Measurements from ENCODE around the gene DTNA. TPM values are rescaled to one million over a fixed set of nuclear protein-coding genes. Genes with fewer than 3 reads are reported as not detected.
A peak's percentile ranks its signal among the peaks of the same experiment; 100 is the strongest.
"Not testable (repeated sequence)": the region's sequence is repeated elsewhere in the genome, so short reads cannot be mapped to it uniquely, and the experiment has no call there.

The DTNA gene
- total and polyA plus RNA-seq, 2 donors from 2014 or later, result 6.2 to 22.3 TPM

DNA sequence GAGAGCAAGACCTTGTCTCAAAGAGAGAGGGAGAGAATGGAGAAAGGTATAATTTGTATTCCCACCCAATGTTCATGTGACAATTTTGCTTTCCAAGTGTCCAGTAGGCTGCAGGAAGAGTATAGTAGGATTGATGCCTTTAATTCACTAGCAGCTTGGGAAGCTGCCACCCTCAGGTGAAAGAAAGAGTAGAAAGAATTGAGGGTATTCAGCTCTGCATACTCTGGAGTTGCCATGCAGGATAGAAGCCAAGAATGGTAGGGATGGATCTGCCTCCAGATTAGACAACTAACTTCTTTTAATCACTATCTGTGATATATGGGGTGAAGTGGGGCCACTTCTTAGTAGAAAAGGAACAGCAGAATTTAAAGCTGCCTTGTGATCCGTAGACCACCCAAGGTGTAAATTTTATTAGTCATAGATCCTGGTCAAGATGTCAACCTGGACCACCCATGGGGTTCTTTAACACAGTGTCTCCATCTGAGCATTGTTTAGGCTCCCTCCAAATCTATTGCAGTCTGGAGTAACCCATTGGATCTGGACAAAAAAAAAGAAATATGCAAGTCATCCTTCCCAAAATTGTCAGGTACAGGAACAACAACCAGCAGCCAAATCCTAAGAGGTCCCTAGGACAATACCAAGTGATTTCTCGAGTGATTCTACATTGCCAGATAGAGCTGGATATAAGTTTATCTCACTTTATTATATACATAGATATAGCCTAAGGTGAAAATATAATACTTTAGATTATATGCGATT, 33.1 kb upstream of the DTNA start:
- no peaks in the 10 kb centered on the region for H3K36me3 ChIP-seq (ENCODE audit: control insufficient read depth in 2 of 3, insufficient read depth in 3 of 3, low read length in 3 of 3)
- FAIRE-seq (no peak), DNase-seq (no peak)
- no peaks in the 10 kb centered on the region for H3K9me3 ChIP-seq (ENCODE audit: control insufficient read depth in 2 of 3, insufficient read depth in 1 of 3, low read length in 3 of 3)
- TF ChIP-seq CTCF (IDR thresholded peaks at IDR 0.05; ENCODE audit: borderline replicate concordance, extremely low read depth, insufficient read depth), result no peak
- H3K4me3 ChIP-seq (ENCODE audit: low read length in 3 of 3), result no peak overlapping the region
- no peak overlapping the region for H3K27ac ChIP-seq (ENCODE audit: low read depth in 2 of 2, low read length in 2 of 2)
- no peaks in the 10 kb centered on the region for H3K4me1 ChIP-seq (ENCODE audit: control insufficient read depth in 2 of 3, insufficient read depth in 2 of 3, low read depth in 1 of 3, low read length in 3 of 3)
- intact Hi-C loops (cut with DNase I), result no loop called here
- H3K27me3 ChIP-seq (ENCODE audit: control insufficient read depth, insufficient read depth, low read length), result no peaks in the 10 kb centered on the region
- no peak overlapping the region for H3K9ac ChIP-seq (ENCODE audit: low read length in 3 of 3)

DNA sequence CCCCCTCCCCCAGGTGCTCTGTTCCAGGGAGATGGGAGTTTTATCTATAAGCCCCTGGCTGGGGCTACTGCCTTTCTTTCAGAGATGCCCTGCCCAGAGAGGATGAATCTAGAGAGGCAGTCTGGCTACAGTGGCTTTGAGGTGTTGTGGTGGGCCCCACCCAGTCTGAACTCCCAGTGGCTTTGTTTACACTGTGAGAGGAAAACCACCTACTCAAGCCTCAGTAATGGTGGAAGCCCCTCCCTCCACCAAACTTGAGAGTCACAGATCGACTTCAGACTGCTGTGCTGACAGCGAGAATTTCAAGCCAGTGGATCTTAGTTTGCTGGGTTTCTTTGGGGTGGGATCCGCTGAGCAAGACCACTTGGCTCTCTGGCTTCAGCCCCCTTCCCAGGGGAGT, 20.3 kb upstream of the DTNA start:
- not testable (repeated sequence) for H3K4me1 ChIP-seq (ENCODE audit: control insufficient read depth in 2 of 3, insufficient read depth in 2 of 3, low read depth in 1 of 3, low read length in 3 of 3)

GRCh38 chr18:34691614-34692013, 18.5 kb upstream of the DTNA start:
- no peak for TF ChIP-seq CTCF (IDR thresholded peaks at IDR 0.05; ENCODE audit: borderline replicate concordance, extremely low read depth, insufficient read depth)
- Histone ChIP-seq H3K4me3 (ENCODE audit: low read length in 3 of 3) (no peak overlapping the region), H3K9ac (ENCODE audit: low read length in 3 of 3) (no peak overlapping the region), H3K27ac (ENCODE audit: low read depth in 2 of 2, low read length in 2 of 2) (no peak overlapping the region), H3K4me1 (ENCODE audit: control insufficient read depth in 2 of 3, insufficient read depth in 2 of 3, low read depth in 1 of 3, low read length in 3 of 3) (no peaks in the 10 kb centered on the region), H3K36me3 (ENCODE audit: control insufficient read depth in 2 of 3, insufficient read depth in 3 of 3, low read length in 3 of 3) (no peaks in the 10 kb centered on the region), H3K27me3 (ENCODE audit: control insufficient read depth, insufficient read depth, low read length) (no peaks in the 10 kb centered on the region), H3K9me3 (ENCODE audit: control insufficient read depth in 2 of 3, insufficient read depth in 1 of 3, low read length in 3 of 3) (no peaks in the 10 kb centered on the region)
- intact Hi-C loops (cut with DNase I), result no loop called here
- FAIRE-seq (no peak), DNase-seq (no peak)

More for the DNA sequence above, 20.3 kb upstream of the DTNA start:
- H3K9me3 ChIP-seq (ENCODE audit: control insufficient read depth in 2 of 3, insufficient read depth in 1 of 3, low read length in 3 of 3); H3K27me3 ChIP-seq (ENCODE audit: control insufficient read depth, insufficient read depth, low read length); FAIRE-seq; H3K27ac ChIP-seq (ENCODE audit: low read depth in 2 of 2, low read length in 2 of 2); DNase-seq; H3K4me3 ChIP-seq (ENCODE audit: low read length in 3 of 3); intact Hi-C loops (cut with DNase I); H3K36me3 ChIP-seq (ENCODE audit: control insufficient read depth in 2 of 3, insufficient read depth in 3 of 3, low read length in 3 of 3); H3K9ac ChIP-seq (ENCODE audit: low read length in 3 of 3): not testable (repeated sequence)

GRCh38 chr18:34694591-34695165, 15.4 kb upstream of the DTNA start:
- FAIRE-seq, result no peak
- Histone ChIP-seq H3K27me3 (ENCODE audit: control insufficient read depth, insufficient read depth, low read length) (no peaks in the 10 kb centered on the region), H3K9me3 (ENCODE audit: control insufficient read depth in 2 of 3, insufficient read depth in 1 of 3, low read length in 3 of 3) (no peaks in the 10 kb centered on the region), H3K4me3 (ENCODE audit: low read length in 3 of 3) (no peak overlapping the region), H3K9ac (ENCODE audit: low read length in 3 of 3) (no peak overlapping the region), H3K4me1 (ENCODE audit: control insufficient read depth in 2 of 3, insufficient read depth in 2 of 3, low read depth in 1 of 3, low read length in 3 of 3) (no peaks in the 10 kb centered on the region), H3K27ac (ENCODE audit: low read depth in 2 of 2, low read length in 2 of 2) (no peak overlapping the region), H3K36me3 (ENCODE audit: control insufficient read depth in 2 of 3, insufficient read depth in 3 of 3, low read length in 3 of 3) (no peaks in the 10 kb centered on the region)
- peak in 2 of 5 donors; percentile 12 to 44 for DNase-seq
- no peak for TF ChIP-seq CTCF (IDR thresholded peaks at IDR 0.05; ENCODE audit: borderline replicate concordance, extremely low read depth, insufficient read depth)
- intact Hi-C loops (cut with DNase I), result no loop called here
